A549 (cell line): ENCODE results near the gene HOXD8. TPM values are rescaled to one million over a fixed set of nuclear protein-coding genes. Genes with fewer than 3 reads are reported as not detected.
A peak's percentile ranks its signal among the peaks of the same experiment; 100 is the strongest.

ENCODE experiments used
- ATAC-seq, 2 experiments: fragments of 200-7000 bp in 1 of 2; fragments of >200 bp in 1 of 2; cut with Nextera tagmentation in 1 of 2; cut with Tn5 transposase in 1 of 2; 3 replicates each; pipeline versions ENCODE4 v1.8.0 to v1.9.1; 2018 to 2020; ENCODE audit warnings: mild to moderate bottlenecking in 1 of 2, moderate library complexity in 1 of 2
- CTCF ChIA-PET: fragments of 300-600 bp; sonication (Branson Sonifier 250); formaldehyde crosslinking; extraction: SDS; loops from one replicate; lab custom pipeline; 2021; ENCODE audit warnings: antibody characterized with exemption, inconsistent platforms; lab: Yijun Ruan, JAX
- POLR2A ChIA-PET: fragments of 350-600 bp; formaldehyde crosslinking; extraction: SDS; loops from one replicate; lab custom pipeline; 2021; ENCODE audit warnings: antibody characterized with exemption, inconsistent platforms; lab: Yijun Ruan, JAX
- DNase-seq, 2 experiments: peaks; one replicate each; pipeline versions ENCODE4 v3.0.0 to v3.0.0-alpha.2; 2011 to 2016; ENCODE audit warnings: low read depth in 1 of 2, low spot score in 1 of 2
- FAIRE-seq: peaks from 2 replicates; lab custom pipeline; 2011; peaks lifted over from hg19 to GRCh38; lab: Jason Lieb, UNC
- H3K27ac ChIP-seq, 2 experiments: fragments of >200 bp; sonication (Bioruptor Twin); formaldehyde crosslinking; 3 replicates each; pipeline ENCODE4 v1.5.1; 2016 to 2017
- H3K4me1 ChIP-seq: fragments of >200 bp; sonication (Bioruptor Twin); formaldehyde crosslinking; 3 replicates; pipeline ENCODE4 v1.6.1; 2016
- H3K4me2 ChIP-seq: fragments of >200 bp; sonication (Bioruptor Twin); formaldehyde crosslinking; 3 replicates; pipeline ENCODE4 v1.6.1; 2016
- H3K4me3 ChIP-seq: fragments of >200 bp; sonication (Bioruptor Twin); formaldehyde crosslinking; 3 replicates; pipeline ENCODE4 v1.5.1; 2016
- H3K9me3 ChIP-seq: fragments of >200 bp; sonication (Bioruptor Twin); formaldehyde crosslinking; 3 replicates; pipeline ENCODE4 v1.6.1; 2016
- BCL3 ChIP-seq: fragments of >200 bp; sonication (Bioruptor Twin); formaldehyde crosslinking; IDR thresholded peaks from 3 replicates; pipeline ENCODE4 v1.6.1; 2016
- BHLHE40 ChIP-seq: IDR thresholded peaks from 2 replicates; pipeline ENCODE4 v1.6.1; 2012; ENCODE audit warnings: low read depth, low read length, inconsistent platforms
- CBX2 ChIP-seq: fragments of 200-600 bp; sonication (generic); IDR thresholded peaks from 2 replicates; pipeline ENCODE4 v1.6.1; 2016; ENCODE audit warnings: low read depth, mild to moderate bottlenecking, borderline replicate concordance
- CBX8 ChIP-seq: fragments of 200-600 bp; sonication (generic); IDR thresholded peaks from 2 replicates; pipeline ENCODE4 v1.6.1; 2016
- EHMT2 ChIP-seq: fragments of 200-600 bp; sonication (generic); IDR thresholded peaks from 2 replicates; pipeline ENCODE4 v1.6.1; 2016; ENCODE audit warnings: antibody characterized with exemption, low read depth, mild to moderate bottlenecking, moderate library complexity
- FOSB ChIP-seq: fragments of 250-450 bp; sonication (Bioruptor Pico); IDR thresholded peaks from 2 replicates; pipeline ENCODE4 v1.5.0; 2020; ENCODE audit warnings: mild to moderate bottlenecking, moderate library complexity
- HEYL ChIP-seq: fragments of 250-450 bp; sonication (Bioruptor Pico); IDR thresholded peaks from 2 replicates; pipeline ENCODE4 v1.8.0; 2021; ENCODE audit warnings: mild to moderate bottlenecking, moderate library complexity
- HOXB5 ChIP-seq: fragments of 250-450 bp; sonication (Bioruptor Pico); IDR thresholded peaks from 2 replicates; pipeline ENCODE4 v1.5.0; 2020; ENCODE audit warnings: mild to moderate bottlenecking, moderate library complexity
- KDM1A ChIP-seq: fragments of 200-600 bp; sonication (generic); IDR thresholded peaks from 2 replicates; pipeline ENCODE4 v1.6.1; 2016; ENCODE audit warnings: low read depth, mild to moderate bottlenecking
- MYC ChIP-seq: IDR thresholded peaks from 2 replicates; pipeline ENCODE4 v1.6.1; 2012; ENCODE audit warnings: mild to moderate bottlenecking, inconsistent platforms, low read length, improper control_type of control experiment, borderline replicate concordance
- NFE2L2 ChIP-seq: fragments of 150-350 bp; conservative IDR thresholded peaks from 2 replicates; pipeline ENCODE4 v1.6.1; 2014; ENCODE audit warnings: low read length
- POLR2A ChIP-seq: IDR thresholded peaks from 2 replicates; pipeline ENCODE4 v1.6.1; 2012; ENCODE audit warnings: mild to moderate bottlenecking, low read length
- RAD21 ChIP-seq, 2 experiments: fragments of >200 bp in 1 of 2; sonication (Bioruptor Twin) in 1 of 2; formaldehyde crosslinking in 1 of 2; IDR thresholded peaks in 1 of 2; conservative IDR thresholded peaks in 1 of 2; 2 replicates in 1 of 2; 3 replicates in 1 of 2; pipeline ENCODE4 v1.6.1; 2012 to 2018; ENCODE audit warnings: inconsistent platforms in 1 of 2
- RARB ChIP-seq: fragments of 250-450 bp; sonication (Bioruptor Pico); IDR thresholded peaks from 2 replicates; pipeline ENCODE4 v1.8.0; 2021; ENCODE audit warnings: mild to moderate bottlenecking, moderate library complexity
- RCOR1 ChIP-seq: fragments of 150-350 bp; IDR thresholded peaks from 2 replicates; pipeline ENCODE4 v1.6.1; 2014; ENCODE audit warnings: antibody characterized with exemption, low read length, low read depth
- RFX5 ChIP-seq: fragments of 450-650 bp; IDR thresholded peaks from 2 replicates; pipeline ENCODE4 v1.7.1; 2014; ENCODE audit warnings: antibody characterized with exemption, mild to moderate bottlenecking, moderate library complexity
- RNF2 ChIP-seq: fragments of 200-600 bp; sonication (generic); IDR thresholded peaks from 2 replicates; pipeline ENCODE4 v1.6.1; 2016; ENCODE audit warnings: low read depth, mild to moderate bottlenecking, antibody characterized with exemption, moderate library complexity, borderline replicate concordance
- SMC3 ChIP-seq: fragments of >200 bp; sonication (Bioruptor Twin); formaldehyde crosslinking; IDR thresholded peaks from 3 replicates; pipeline ENCODE4 v1.6.1; 2018; ENCODE audit warnings: inconsistent platforms
- TP53 ChIP-seq: fragments of 250-450 bp; sonication (Bioruptor Pico); IDR thresholded peaks from 2 replicates; pipeline ENCODE4 v1.5.0; 2021; ENCODE audit warnings: mild to moderate bottlenecking, moderate library complexity
- ZFP36 ChIP-seq: fragments of 450-650 bp; IDR thresholded peaks from 2 replicates; pipeline ENCODE4 v1.6.1; 2014; ENCODE audit warnings: borderline replicate concordance; ENCODE audit not compliant: partially characterized antibody
- ZNF302 ChIP-seq: fragments of 250-450 bp; sonication (Bioruptor Pico); IDR thresholded peaks from 2 replicates; pipeline ENCODE4 v1.9.0; 2021; ENCODE audit warnings: inconsistent platforms, mild to moderate bottlenecking, moderate library complexity
- WGBS: methylation state at CpG from one replicate; pipeline ENCODE4 v1.1.6; 2017; ENCODE audit errors: missing lambda C conversion rate; 5-methylcytosine and 5-hydroxymethylcytosine counted together
- polyA plus RNA-seq, 4 experiments: library from polyadenylated mRNA; depleted of rRNA in 3 of 4; stranded (reverse); fragments of >200 nt; fragmentation: RNase III in 1 of 4; extraction: RNeasy Plus Mini Kit Qiagen cat#74134 plus additional on column Dnase treatment in 1 of 4; gene quantifications; 2 replicates in 3 of 4; 3 replicates in 1 of 4; pipeline ENCODE4 v1.2.3, GENCODE V29; 2011 to 2017
- TF ChIP-seq, protein P1 (sequence below): IDR thresholded peaks from 2 replicates; pipeline ENCODE4 v1.6.1; 2012; ENCODE audit warnings: low read depth, borderline replicate concordance
- TF ChIP-seq, protein P2 (sequence below): fragments of 150-350 bp; IDR thresholded peaks from 2 replicates; pipeline ENCODE4 v1.6.1; 2014; ENCODE audit warnings: low read depth, mild to moderate bottlenecking, low read length
- TF ChIP-seq, protein P3 (sequence below): fragments of 200-600 bp; sonication (generic); IDR thresholded peaks from 2 replicates; pipeline ENCODE4 v1.6.1; 2016; ENCODE audit warnings: antibody characterized with exemption, mild to moderate bottlenecking, moderate library complexity

Gene HOXD8
- polyA plus RNA-seq, 2 of the 4 experiments (the other 2 are of a cell fraction): 3.8 to 8.5 TPM

- WGBS: 51% methylated on average over 26 of the region's 26 CpGs
- TF ChIP-seq NFE2L2: no peak
- TF ChIP-seq, protein P1, sequence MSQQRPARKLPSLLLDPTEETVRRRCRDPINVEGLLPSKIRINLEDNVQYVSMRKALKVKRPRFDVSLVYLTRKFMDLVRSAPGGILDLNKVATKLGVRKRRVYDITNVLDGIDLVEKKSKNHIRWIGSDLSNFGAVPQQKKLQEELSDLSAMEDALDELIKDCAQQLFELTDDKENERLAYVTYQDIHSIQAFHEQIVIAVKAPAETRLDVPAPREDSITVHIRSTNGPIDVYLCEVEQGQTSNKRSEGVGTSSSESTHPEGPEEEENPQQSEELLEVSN: no peak
- TF ChIP-seq EHMT2: no peak
- no peak for TF ChIP-seq MYC
- TF ChIP-seq RAD21 (conservative IDR thresholded peaks at IDR 0.05 in 1 of 2, IDR thresholded peaks at IDR 0.05 in 1 of 2): no peak
- no peak for TF ChIP-seq RFX5
- no peak for TF ChIP-seq TP53 (CRISPR knock-in tag)
- H3K4me3 ChIP-seq: no peak overlapping the region
- FAIRE-seq (no peak), DNase-seq (no peak), ATAC-seq (no peak)
- H3K27ac ChIP-seq: no peak overlapping the region
- peaks cover 7% of the 10 kb centered on the region; the same call in 1 of the 3 replicates for H3K4me1 ChIP-seq
- 0 out of 3 replicates have a peak overlapping the region, but pooled peaks have one; percentile 7 for H3K4me2 ChIP-seq
- peaks cover 10% of the 10 kb centered on the region for H3K9me3 ChIP-seq
- POLR2A ChIA-PET: interaction anchor here (1.3 kb wide), 1 partner anchor 13 kb away, joined by 3 read pairs; no protein-coding TSS in a partner anchor
- CTCF ChIA-PET: interaction anchor here (1.1 to 4.8 kb wide), 6 partner anchors 13 to 1053 kb away, joined by 3 to 42 read pairs (median 5); partner anchors contain the start of gene HOXD12
Observed at GRCh38 chr2:176084611-176085119, 44.8 kb upstream of the HOXD8 start.

DNA sequence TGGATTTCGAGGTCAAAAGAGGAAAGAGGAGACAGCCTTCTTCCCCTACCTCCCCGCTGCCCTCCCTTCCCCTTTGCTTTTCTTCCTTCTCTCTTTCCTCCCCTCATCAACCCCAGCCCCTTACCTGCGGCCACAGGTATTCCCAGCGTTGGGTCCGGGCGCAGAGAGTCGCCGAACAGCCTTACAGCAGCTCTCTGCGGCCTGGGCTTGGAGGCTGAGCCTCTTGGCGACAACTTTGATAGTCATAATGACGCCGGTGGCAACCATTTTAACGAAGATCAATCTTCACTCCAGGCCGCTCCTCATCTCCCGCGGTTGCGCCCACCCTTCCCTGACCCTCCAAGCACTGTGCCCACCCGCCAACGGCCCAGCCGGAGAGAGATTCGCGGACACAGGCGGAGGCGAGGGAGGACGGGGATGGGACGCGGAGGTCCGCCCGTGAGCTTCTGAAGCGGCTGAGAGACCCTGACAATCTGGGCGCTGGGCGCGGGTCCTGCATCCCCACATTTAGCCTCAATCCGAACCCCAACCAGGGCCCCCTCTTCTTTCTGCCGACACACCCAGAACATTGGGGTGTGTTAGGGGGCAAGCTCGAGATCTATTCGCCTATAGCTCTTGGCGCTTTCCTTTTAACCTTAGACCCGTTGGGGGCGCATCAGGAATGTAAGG lies 44.3 kb upstream of the HOXD8 start:
- ChIA-PET CTCF (interaction anchor here (0.6 to 4.8 kb wide), 18 partner anchors 9 to 1698 kb away, joined by 3 to 42 read pairs (median 4); partner anchors contain the start of genes HOXD12 and LNPK), POLR2A (interaction anchor here (1.3 kb wide), 1 partner anchor 12 kb away, joined by 3 read pairs; no protein-coding TSS in a partner anchor)
- no peak overlapping the region for H3K4me3 ChIP-seq
- FAIRE-seq (no peak), DNase-seq (no peak)
- H3K9me3 ChIP-seq: peaks cover 10% of the 10 kb centered on the region
- peaks cover 7% of the 10 kb centered on the region; the same call in 1 of the 3 replicates for H3K4me1 ChIP-seq
- H3K27ac ChIP-seq: no peak overlapping the region
- whole genome bisulfite sequencing: 35% methylated on average over 26 of the region's 40 CpGs
- H3K4me2 ChIP-seq: peak overlapping the region; percentile 91
- TF ChIP-seq KDM1A (no peak), CBX2 (no peak), TP53 (CRISPR knock-in tag) (no peak), BCL3 (no peak), RNF2 (no peak), BHLHE40 (no peak), EHMT2 (no peak), POLR2A (no peak), RCOR1 (no peak), HEYL (CRISPR knock-in tag) (no peak), ZNF302 (CRISPR knock-in tag) (no peak), FOSB (no peak), RARB (CRISPR knock-in tag) (no peak), SMC3 (no peak), HOXB5 (CRISPR knock-in tag) (no peak), MYC (no peak), CBX8 (no peak), ZFP36 (no peak)
- TF ChIP-seq, protein P2, sequence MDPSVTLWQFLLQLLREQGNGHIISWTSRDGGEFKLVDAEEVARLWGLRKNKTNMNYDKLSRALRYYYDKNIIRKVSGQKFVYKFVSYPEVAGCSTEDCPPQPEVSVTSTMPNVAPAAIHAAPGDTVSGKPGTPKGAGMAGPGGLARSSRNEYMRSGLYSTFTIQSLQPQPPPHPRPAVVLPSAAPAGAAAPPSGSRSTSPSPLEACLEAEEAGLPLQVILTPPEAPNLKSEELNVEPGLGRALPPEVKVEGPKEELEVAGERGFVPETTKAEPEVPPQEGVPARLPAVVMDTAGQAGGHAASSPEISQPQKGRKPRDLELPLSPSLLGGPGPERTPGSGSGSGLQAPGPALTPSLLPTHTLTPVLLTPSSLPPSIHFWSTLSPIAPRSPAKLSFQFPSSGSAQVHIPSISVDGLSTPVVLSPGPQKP: no peak
- TF ChIP-seq, protein P3, sequence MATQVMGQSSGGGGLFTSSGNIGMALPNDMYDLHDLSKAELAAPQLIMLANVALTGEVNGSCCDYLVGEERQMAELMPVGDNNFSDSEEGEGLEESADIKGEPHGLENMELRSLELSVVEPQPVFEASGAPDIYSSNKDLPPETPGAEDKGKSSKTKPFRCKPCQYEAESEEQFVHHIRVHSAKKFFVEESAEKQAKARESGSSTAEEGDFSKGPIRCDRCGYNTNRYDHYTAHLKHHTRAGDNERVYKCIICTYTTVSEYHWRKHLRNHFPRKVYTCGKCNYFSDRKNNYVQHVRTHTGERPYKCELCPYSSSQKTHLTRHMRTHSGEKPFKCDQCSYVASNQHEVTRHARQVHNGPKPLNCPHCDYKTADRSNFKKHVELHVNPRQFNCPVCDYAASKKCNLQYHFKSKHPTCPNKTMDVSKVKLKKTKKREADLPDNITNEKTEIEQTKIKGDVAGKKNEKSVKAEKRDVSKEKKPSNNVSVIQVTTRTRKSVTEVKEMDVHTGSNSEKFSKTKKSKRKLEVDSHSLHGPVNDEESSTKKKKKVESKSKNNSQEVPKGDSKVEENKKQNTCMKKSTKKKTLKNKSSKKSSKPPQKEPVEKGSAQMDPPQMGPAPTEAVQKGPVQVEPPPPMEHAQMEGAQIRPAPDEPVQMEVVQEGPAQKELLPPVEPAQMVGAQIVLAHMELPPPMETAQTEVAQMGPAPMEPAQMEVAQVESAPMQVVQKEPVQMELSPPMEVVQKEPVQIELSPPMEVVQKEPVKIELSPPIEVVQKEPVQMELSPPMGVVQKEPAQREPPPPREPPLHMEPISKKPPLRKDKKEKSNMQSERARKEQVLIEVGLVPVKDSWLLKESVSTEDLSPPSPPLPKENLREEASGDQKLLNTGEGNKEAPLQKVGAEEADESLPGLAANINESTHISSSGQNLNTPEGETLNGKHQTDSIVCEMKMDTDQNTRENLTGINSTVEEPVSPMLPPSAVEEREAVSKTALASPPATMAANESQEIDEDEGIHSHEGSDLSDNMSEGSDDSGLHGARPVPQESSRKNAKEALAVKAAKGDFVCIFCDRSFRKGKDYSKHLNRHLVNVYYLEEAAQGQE: no peak
- TF ChIP-seq, all 56 proteins: peak for 0
- no peak; a peak in 1 of 6 replicates for ATAC-seq
